GM19452 (cell line): ENCODE data around the gene GRB14.

Experiments used
- ATAC-seq: cut with Tn5 transposase; IDR thresholded peaks from one replicate; pipeline ENCODE4 v1.9.1; 2021; ENCODE audit not compliant: unreplicated experiment

GRB14 gene

GRCh38 chr2:164617466-164617865 lies 3.8 kb downstream of the GRB14 start:
- no peak for ATAC-seq

- ATAC-seq = no peak
Measured at GRCh38 chr2:164613321-164613982, 7.8 kb downstream of the GRB14 start.

- ATAC-seq = no peak
Measured at GRCh38 chr2:164609790-164610189, 11.5 kb downstream of the GRB14 start.

DNA sequence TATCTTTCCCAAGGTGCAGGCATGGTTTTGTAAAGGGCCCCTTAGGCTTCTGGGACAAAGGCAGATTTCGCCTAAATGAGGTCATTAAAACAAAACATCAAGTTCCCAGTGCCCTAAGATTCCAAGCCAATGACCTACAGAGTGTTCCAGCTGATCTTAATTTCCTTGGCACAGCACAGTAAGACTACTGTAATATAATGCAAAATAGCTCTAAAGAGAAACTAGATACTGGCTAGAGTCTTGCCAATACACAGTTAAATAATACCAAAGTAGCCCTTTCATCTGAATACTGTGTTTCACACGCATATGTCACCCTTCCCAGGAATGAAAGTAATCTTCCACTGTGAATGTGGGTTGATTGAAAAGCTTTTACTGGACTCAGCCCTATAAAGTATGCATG lies 14.7 kb downstream of the GRB14 start:
- ATAC-seq = no peak

DNA sequence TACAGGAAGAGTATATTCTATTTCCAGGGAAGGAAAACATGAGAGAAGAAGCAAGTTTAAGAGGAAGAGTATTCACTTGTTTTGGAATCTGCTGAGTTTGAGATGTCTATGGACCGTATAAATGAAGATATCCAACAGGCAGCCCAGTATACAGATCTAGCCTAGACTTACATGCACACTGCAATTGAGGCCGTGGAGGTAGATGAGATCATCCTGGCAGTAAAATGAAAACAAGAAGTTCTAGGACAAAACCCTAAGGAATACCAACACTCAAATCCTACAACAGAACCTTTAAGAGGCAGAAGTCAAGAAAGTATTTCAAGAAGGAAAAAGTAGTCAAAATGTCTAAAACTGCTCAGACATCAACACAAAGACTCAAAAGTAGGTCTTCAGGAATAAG lies 16.0 kb downstream of the GRB14 start:
- ATAC-seq = no peak

- ATAC-seq = no peak
Measured at GRCh38 chr2:164600763-164601162, 20.5 kb downstream of the GRB14 start.

DNA sequence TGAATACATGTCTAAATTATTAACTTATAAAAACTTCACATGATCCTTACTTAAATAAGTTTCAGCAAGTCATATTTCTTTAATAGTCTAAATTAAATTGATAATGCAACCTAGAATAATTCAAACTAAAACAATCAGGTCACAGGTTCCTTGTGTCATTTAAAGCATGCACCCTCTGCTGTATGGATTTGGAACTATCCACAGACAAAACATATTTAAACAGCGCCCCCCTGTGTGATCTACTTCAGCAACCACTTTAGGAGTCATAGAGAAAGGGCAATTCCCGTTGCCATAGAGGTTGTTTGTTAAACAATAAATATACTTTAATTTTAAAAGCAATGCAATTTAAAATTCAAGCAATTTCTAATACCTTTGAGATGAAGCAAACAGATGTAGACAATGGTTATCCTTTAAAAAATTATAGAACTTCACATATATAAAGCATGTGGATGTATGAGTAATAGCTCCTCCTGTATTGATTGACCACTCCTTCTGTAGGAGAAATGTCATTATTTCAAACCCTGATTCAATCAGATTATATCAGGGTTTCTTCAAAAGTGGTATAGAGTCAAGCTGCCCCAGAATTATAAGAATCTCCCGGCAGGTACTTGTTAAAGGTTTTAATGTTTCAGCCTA lies 21.2 kb downstream of the GRB14 start:
- ATAC-seq = peak; percentile 90

DNA sequence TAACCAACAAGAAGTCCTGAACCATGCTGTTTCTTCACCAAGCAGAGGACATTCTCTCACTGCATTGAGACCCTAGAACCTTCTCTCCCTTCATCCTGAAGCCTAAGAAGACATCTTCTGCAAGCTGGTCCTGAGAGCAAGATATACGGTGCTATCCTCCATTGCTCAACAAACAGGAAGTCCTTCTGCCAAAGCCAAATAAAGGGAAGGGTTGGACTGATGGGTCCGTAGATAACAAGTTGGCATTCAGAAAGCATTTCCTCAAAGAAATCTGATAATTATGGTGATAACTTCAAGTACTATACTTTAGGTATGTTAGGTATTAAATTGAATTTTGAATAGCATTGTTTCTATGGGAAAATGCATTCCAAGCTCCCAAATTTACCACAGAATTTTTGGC lies 23.3 kb downstream of the GRB14 start:
- ATAC-seq = no peak

- no peak for ATAC-seq
Measured at GRCh38 chr2:164595031-164595430, 26.3 kb downstream of the GRB14 start.

- ATAC-seq = no peak
Measured at GRCh38 chr2:164593959-164594358, 27.3 kb downstream of the GRB14 start.

DNA sequence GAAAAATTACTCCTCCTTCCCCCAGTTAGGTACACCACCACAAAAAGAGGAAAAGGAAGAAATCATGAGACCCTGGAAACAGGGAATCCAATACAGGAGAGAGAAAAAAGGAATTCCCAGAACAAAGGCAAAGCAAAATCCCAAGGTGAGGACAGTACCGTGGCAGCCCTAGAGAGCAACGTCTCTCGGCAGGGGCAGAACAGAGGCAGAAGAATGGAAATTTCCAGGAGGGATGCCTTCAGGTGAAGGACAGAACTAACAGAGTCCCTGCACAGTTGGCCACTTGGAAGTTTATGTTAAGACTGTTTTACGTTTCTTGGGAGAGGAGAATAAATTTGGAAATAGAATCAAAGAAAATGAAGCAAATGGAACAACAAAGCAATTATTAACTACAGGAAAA lies 27.7 kb downstream of the GRB14 start:
- no peak for ATAC-seq

- ATAC-seq = no peak
Measured at GRCh38 chr2:164589522-164589921, 31.8 kb downstream of the GRB14 start.

GRCh38 chr2:164581050-164581449 lies 40.2 kb downstream of the GRB14 start:
- no peak for ATAC-seq

- ATAC-seq = no peak
Measured at GRCh38 chr2:164574931-164575330, 46.4 kb downstream of the GRB14 start.

DNA sequence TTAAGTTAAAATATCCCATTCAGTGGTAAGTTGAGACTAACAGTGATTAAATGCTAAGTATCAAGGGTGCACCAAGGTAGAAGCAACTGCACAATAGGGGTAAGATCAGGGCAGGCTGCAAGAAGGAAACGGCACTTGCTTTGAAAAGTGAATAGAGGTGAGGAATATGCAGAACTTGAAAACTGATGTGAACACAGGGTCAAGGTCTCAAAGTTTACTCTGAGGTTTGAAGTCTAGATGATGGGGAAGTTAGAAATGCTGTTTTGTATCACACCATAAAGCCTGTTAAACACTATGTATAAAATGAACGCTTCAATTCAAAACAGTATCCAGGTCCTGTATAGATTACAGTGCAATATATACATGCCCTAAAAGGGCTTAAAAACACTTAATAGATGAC lies 50.8 kb downstream of the GRB14 start:
- ATAC-seq = no peak

DNA sequence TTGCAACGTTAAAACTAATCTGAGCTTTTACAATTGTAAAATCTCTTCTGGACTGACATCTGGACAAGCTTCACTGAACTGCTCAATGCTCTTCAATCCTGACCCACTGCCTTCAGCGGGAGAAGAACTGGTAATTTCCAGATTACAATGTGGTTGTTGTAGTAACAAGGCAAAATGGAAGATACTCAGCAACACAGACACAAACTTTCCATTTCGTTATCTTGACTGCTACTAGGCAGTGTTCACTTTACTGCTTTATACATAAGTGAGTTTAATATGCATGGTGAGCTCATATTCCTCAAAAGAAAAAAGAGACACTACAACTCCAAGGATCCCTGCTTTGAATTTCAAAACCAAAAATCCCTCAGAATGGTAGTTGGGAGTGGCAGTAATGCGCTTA lies 51.9 kb downstream of the GRB14 start:
- ATAC-seq = no peak

GRCh38 chr2:164568317-164568716 lies 53.0 kb downstream of the GRB14 start:
- no peak for ATAC-seq

- ATAC-seq = no peak
Measured at GRCh38 chr2:164567335-164567989, 53.8 kb downstream of the GRB14 start.

- no peak for ATAC-seq
Measured at GRCh38 chr2:164565359-164565758, 55.9 kb downstream of the GRB14 start.

DNA sequence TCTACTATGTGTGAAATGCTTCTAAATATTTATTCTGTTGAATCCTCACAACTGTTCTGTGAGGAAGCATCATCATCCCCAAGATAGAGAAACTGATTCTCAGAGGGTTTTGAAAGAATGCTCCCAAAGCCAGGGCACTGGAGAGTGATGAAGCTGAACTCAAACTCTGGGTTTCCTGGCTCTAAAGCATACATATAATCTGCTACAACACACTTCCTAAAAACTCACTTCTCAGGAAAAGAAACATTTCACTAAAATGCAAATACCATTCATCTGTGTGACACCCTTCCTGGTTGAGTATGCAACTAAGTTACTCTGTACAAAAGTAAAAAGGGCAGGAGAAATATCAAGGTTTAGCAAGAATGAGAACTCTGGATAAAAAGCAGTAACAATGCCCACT lies 58.6 kb downstream of the GRB14 start:
- ATAC-seq = no peak

- no peak for ATAC-seq
Measured at GRCh38 chr2:164561991-164562390, 59.3 kb downstream of the GRB14 start.

DNA sequence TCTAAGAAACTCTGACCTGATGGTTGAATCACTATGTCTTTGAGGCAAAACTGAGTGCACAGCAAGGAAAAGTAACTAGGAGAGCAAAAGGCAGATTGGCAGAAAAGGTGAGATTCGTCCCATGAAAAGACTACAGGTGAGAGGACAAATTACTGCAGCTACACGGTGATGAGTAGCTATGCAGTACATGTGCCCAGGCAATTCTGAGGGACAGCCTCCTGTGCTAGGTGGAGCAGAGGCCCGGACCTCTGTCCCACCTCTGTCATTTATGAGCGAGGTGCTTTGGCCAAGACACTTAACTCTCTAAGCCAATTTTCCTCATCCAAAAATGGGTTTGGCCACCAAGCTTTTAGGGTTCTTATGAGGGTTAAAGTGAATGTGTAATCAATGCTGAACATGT lies 59.9 kb downstream of the GRB14 start:
- no peak for ATAC-seq
